GM18520 (cell line): ENCODE results near the gene COL9A2.

ENCODE experiments used
- ATAC-seq: cut with Tn5 transposase; IDR thresholded peaks from one replicate; pipeline ENCODE4 v1.9.1; 2021; ENCODE audit not compliant: unreplicated experiment

COL9A2 gene

GRCh38 chr1:40264354-40264781, 52.7 kb downstream of the COL9A2 start:
- no peak for ATAC-seq

- no peak for ATAC-seq
Measured at GRCh38 chr1:40258445-40258769, 58.7 kb downstream of the COL9A2 start.

GRCh38 chr1:40257688-40258444, 59.2 kb downstream of the COL9A2 start, which contains the start of gene ZMPSTE24:
Gene ZMPSTE24 (plus strand): TSS chr1:40258236. CDS start chr1:40258272, 36 bp downstream.
- peak; percentile 79 for ATAC-seq

- no peak for ATAC-seq
Measured at GRCh38 chr1:40257313-40257687, 59.8 kb downstream of the COL9A2 start.

GRCh38 chr1:40256401-40257084, 60.5 kb downstream of the COL9A2 start:
- no peak for ATAC-seq

- ATAC-seq, result no peak
Measured at GRCh38 chr1:40255231-40255630, 61.9 kb downstream of the COL9A2 start.

GRCh38 chr1:40252601-40253000, 64.5 kb downstream of the COL9A2 start:
- ATAC-seq, result no peak

- no peak for ATAC-seq
Measured at GRCh38 chr1:40251456-40251855, 65.6 kb downstream of the COL9A2 start.
